Measurements from ENCODE around the gene AGAP1.

- no peak for TF ChIP-seq CTCF (conservative IDR thresholded peaks at IDR 0.05; ENCODE audit: low read length)
- TF ChIP-seq EZH2phosphoT487 (IDR thresholded peaks at IDR 0.05; ENCODE audit: borderline replicate concordance, low read depth, low read length) = no peak
Observed at GRCh38 chr2:236117861-236118269, 624.0 kb downstream of the AGAP1 start.

Measured in OCI-LY7 (cell line).